ENCODE measurements around the gene DLG2.

DLG2 gene

GRCh38 chr11:85572056-85572455 is 55.1 kb downstream of the DLG2 start:
- TF ChIP-seq CTCF (conservative IDR thresholded peaks at IDR 0.05; ENCODE audit: low read depth): no peak
- no peak overlapping the region for H3K27ac ChIP-seq
- DNase-seq (ENCODE audit: low spot score): no peak
- POLR2A ChIA-PET (ENCODE audit: low non-redundant PET): no interaction called here
- CTCF ChIA-PET: interaction anchor here (0.6 kb wide), 1 partner anchor 848 kb away, joined by 4 read pairs; no protein-coding TSS in a partner anchor

- no peak for TF ChIP-seq CTCF (conservative IDR thresholded peaks at IDR 0.05; ENCODE audit: low read depth)
- no peak overlapping the region for H3K27ac ChIP-seq
- POLR2A ChIA-PET (ENCODE audit: low non-redundant PET): no interaction called here
- no peak for DNase-seq (ENCODE audit: low spot score)
- CTCF ChIA-PET: no interaction called here
These were observed 57.6 kb downstream of the DLG2 start for GRCh38 chr11:85569525-85569924.

- ChIA-PET CTCF (no interaction called here), POLR2A (ENCODE audit: low non-redundant PET) (no interaction called here)
- no peak overlapping the region for H3K27ac ChIP-seq
- DNase-seq (ENCODE audit: low spot score): no peak
- no peak for TF ChIP-seq CTCF (conservative IDR thresholded peaks at IDR 0.05; ENCODE audit: low read depth)
These were observed 68.7 kb downstream of the DLG2 start for GRCh38 chr11:85558411-85558810.

- TF ChIP-seq CTCF (conservative IDR thresholded peaks at IDR 0.05; ENCODE audit: low read depth): no peak
- CTCF ChIA-PET: no interaction called here
- POLR2A ChIA-PET (ENCODE audit: low non-redundant PET): no interaction called here
- no peak for DNase-seq (ENCODE audit: low spot score)
- no peak overlapping the region for H3K27ac ChIP-seq
These were observed 75.3 kb downstream of the DLG2 start for GRCh38 chr11:85551881-85552280.

GRCh38 chr11:85541683-85542082 is 85.5 kb downstream of the DLG2 start:
- CTCF ChIA-PET: no interaction called here
- no peak for DNase-seq (ENCODE audit: low spot score)
- TF ChIP-seq CTCF (conservative IDR thresholded peaks at IDR 0.05; ENCODE audit: low read depth): no peak
- no peak overlapping the region for H3K27ac ChIP-seq
- POLR2A ChIA-PET (ENCODE audit: low non-redundant PET): no interaction called here

- no peak for TF ChIP-seq CTCF (conservative IDR thresholded peaks at IDR 0.05; ENCODE audit: low read depth)
- no peak overlapping the region for H3K27ac ChIP-seq
- POLR2A ChIA-PET (ENCODE audit: low non-redundant PET): no interaction called here
- no peak for DNase-seq (ENCODE audit: low spot score)
- CTCF ChIA-PET: interaction anchor here (0.6 kb wide), 1 partner anchor 764 kb away, joined by 3 read pairs; no protein-coding TSS in a partner anchor
These were observed 86.4 kb downstream of the DLG2 start for GRCh38 chr11:85540635-85541205.
